ENCODE measurements around the gene ARID3C.

GRCh38 chr9:34601937-34602573, 26.8 kb downstream of the ARID3C start:
- no peak for TF ChIP-seq POLR2A (IDR thresholded peaks at IDR 0.05)
- TF ChIP-seq CTCF (IDR thresholded peaks at IDR 0.05): no peak
- no peak for TF ChIP-seq POLR2AphosphoS5 (IDR thresholded peaks at IDR 0.05)
